Upper lobe of left lung (tissue), 4 donors: ENCODE measurements around the gene PBXIP1.

Experiments
- CTCF ChIP-seq, 6 experiments: fragments of 450-650 bp in 4 of 6; fragments of 200-600 bp in 2 of 6; sonication (generic) in 2 of 6; IDR thresholded peaks; one replicate each; pipeline ENCODE4 v1.5.1; 2016 to 2019; ENCODE audit warnings: antibody characterized with exemption in 6 of 6
- POLR2A ChIP-seq, 4 donors: fragments of 450-650 bp; IDR thresholded peaks; one replicate each; pipeline ENCODE4 v1.5.1; 2016 to 2017; ENCODE audit warnings: antibody characterized with exemption in 4 of 4, mild to moderate bottlenecking in 2 of 4
- POLR2AphosphoS5 ChIP-seq, 2 donors: sonication (generic); formaldehyde crosslinking; IDR thresholded peaks; one replicate each; pipeline ENCODE4 v1.5.1; 2017; ENCODE audit warnings: antibody characterized with exemption in 2 of 2

- TF ChIP-seq CTCF (IDR thresholded peaks at IDR 0.05) (no peak), POLR2A (IDR thresholded peaks at IDR 0.05) (no peak), POLR2AphosphoS5 (IDR thresholded peaks at IDR 0.05) (no peak)
These were observed 43.1 kb downstream of the PBXIP1 start for GRCh38 chr1:154912755-154913154.
